B cell (primary cell): ENCODE results near the gene NLGN1. TPM values are rescaled to one million over a fixed set of nuclear protein-coding genes. Genes with fewer than 3 reads are reported as not detected.
"Not testable (repeated sequence)": the region's sequence is repeated elsewhere in the genome, so short reads cannot be mapped to it uniquely, and the experiment has no call there.

Experiments used
- ATAC-seq: fragments of 200-7000 bp; cut with Tn5 transposase; one replicate; pipeline ENCODE4 v1.10.0; 2021; ENCODE audit warnings: low read depth, mild to moderate bottlenecking, moderate number of reproducible peaks, moderate library complexity
- CTCF ChIA-PET: fragments of 350-600 bp; sonication (Branson Sonifier 250); formaldehyde crosslinking; loops from one replicate; lab custom pipeline; 2021; ENCODE audit warnings: antibody characterized with exemption, inconsistent platforms; lab: Charles Lee
- POLR2A ChIA-PET: fragments of 350-600 bp; sonication (Branson Sonifier 250); formaldehyde crosslinking; loops from one replicate; lab custom pipeline; 2021; ENCODE audit warnings: antibody characterized with exemption; lab: Charles Lee
- DNase-seq: peaks from one replicate; pipeline ENCODE4 v3.0.0; 2013
- H2AFZ ChIP-seq: 2 replicates; pipeline ENCODE4 v1.6.1; 2012; ENCODE audit warnings: mild to moderate bottlenecking, low read depth, low read length; ENCODE audit not compliant: insufficient read depth, poor library complexity, severe bottlenecking
- H3K27ac ChIP-seq, 2 donors: 1 replicate in 1 of 2; 2 replicates in 1 of 2; pipeline ENCODE4 v1.5.1; 2012 to 2013; ENCODE audit warnings: low read length in 2 of 2, mild to moderate bottlenecking in 2 of 2, moderate library complexity in 1 of 2
- H3K27me3 ChIP-seq, 4 experiments: fragments of 200-600 bp in 1 of 4; sonication (generic) in 1 of 4; replicated peaks in 1 of 4; 1 replicate in 2 of 4; 2 replicates in 2 of 4; pipeline versions ENCODE4 v1.6.1 to v1.7.0; 2013 to 2016; ENCODE audit warnings: low read length in 3 of 4, mild to moderate bottlenecking in 2 of 4, mixed read lengths in 1 of 4, moderate library complexity in 1 of 4; ENCODE audit not compliant: insufficient read depth in 4 of 4, control insufficient read depth in 3 of 4; ENCODE audit errors: control extremely low read depth in 1 of 4
- H3K36me3 ChIP-seq, 2 experiments: replicated peaks in 1 of 2; 1 replicate in 1 of 2; 2 replicates in 1 of 2; pipeline versions ENCODE4 v1.6.1 to v1.7.1; 2013; ENCODE audit warnings: low read length in 1 of 2; ENCODE audit not compliant: insufficient read depth in 2 of 2, control insufficient read depth in 1 of 2; ENCODE audit errors: control extremely low read depth in 1 of 2, extremely low read depth in 1 of 2
- H3K4me1 ChIP-seq, 2 donors: fragments of 200-600 bp in 1 of 2; sonication (generic) in 1 of 2; 1 replicate in 1 of 2; 2 replicates in 1 of 2; pipeline versions ENCODE4 v1.5.1 to v1.6.1; 2013 to 2017; ENCODE audit warnings: low read length in 2 of 2; ENCODE audit not compliant: control insufficient read depth in 2 of 2, insufficient read depth in 2 of 2
- H3K4me2 ChIP-seq: replicated peaks from 2 replicates; pipeline ENCODE3; 2012; ENCODE audit warnings: mild to moderate bottlenecking, low read depth, low read length; ENCODE audit not compliant: poor library complexity, severe bottlenecking
- H3K4me3 ChIP-seq, 5 experiments: fragments of 200-600 bp in 1 of 5; sonication (generic) in 1 of 5; 1 replicate in 3 of 5; 2 replicates in 2 of 5; pipeline versions ENCODE4 v1.5.1 to v1.7.0; 2011 to 2016; ENCODE audit warnings: low read length in 4 of 5, mild to moderate bottlenecking in 4 of 5, low read depth in 2 of 5, control low read depth in 1 of 5, moderate library complexity in 1 of 5; ENCODE audit not compliant: insufficient read depth in 1 of 5; ENCODE audit errors: control extremely low read depth in 1 of 5, extremely low read depth in 1 of 5
- H3K79me2 ChIP-seq: fragments of 200-600 bp; sonication (generic); one replicate; pipeline ENCODE4 v1.6.0; 2016; ENCODE audit warnings: low read length; ENCODE audit not compliant: control insufficient read depth, insufficient read depth
- H3K9ac ChIP-seq: fragments of 200-600 bp; sonication (generic); 2 replicates; pipeline ENCODE4 v1.6.1; 2017; ENCODE audit warnings: mild to moderate bottlenecking, low read length, moderate library complexity
- H3K9me3 ChIP-seq, 3 donors: one replicate each; pipeline versions ENCODE4 v1.6.1 to v1.7.1; 2013; ENCODE audit warnings: low read length in 2 of 3; ENCODE audit not compliant: control insufficient read depth in 2 of 3, insufficient read depth in 1 of 3; ENCODE audit errors: control extremely low read depth in 1 of 3
- H4K20me1 ChIP-seq: 2 replicates; pipeline ENCODE4 v1.6.0; 2012; ENCODE audit warnings: mild to moderate bottlenecking, low read length; ENCODE audit not compliant: insufficient read depth, control insufficient read depth, poor library complexity, severe bottlenecking
- H3K27ac Mint-ChIP-seq: one replicate; pipeline ENCODE4 v1.8.0; 2021; ENCODE audit warnings: mixed read lengths
- H3K27me3 Mint-ChIP-seq: one replicate; pipeline ENCODE4 v1.8.0; 2021; ENCODE audit warnings: mixed read lengths
- H3K4me1 Mint-ChIP-seq: one replicate; pipeline ENCODE4 v1.8.0; 2021; ENCODE audit warnings: mixed read lengths
- H3K4me3 Mint-ChIP-seq: one replicate; pipeline ENCODE4 v1.8.0; 2021; ENCODE audit warnings: mixed read lengths
- H3K9me3 Mint-ChIP-seq: one replicate; pipeline ENCODE4 v1.8.0; 2022; ENCODE audit warnings: mixed read lengths; ENCODE audit not compliant: insufficient read depth
- EZH2 ChIP-seq: IDR thresholded peaks from 2 replicates; pipeline ENCODE4 v1.6.1; 2012; ENCODE audit warnings: borderline replicate concordance, low read depth, mild to moderate bottlenecking, moderate library complexity, low read length; ENCODE audit not compliant: insufficient read depth, poor library complexity, severe bottlenecking
- WGBS: methylation state at CpG from one replicate; pipeline ENCODE4 v1.1.5; 2013; ENCODE audit warnings: missing lambda C conversion rate; ENCODE audit not compliant: insufficient coverage; 5-methylcytosine and 5-hydroxymethylcytosine counted together
- intact Hi-C: fragments of 100-400 bp; cut with micrococcal nuclease; formaldehyde crosslinking; loops from one replicate; pipeline ENCODE4 v1.10.0; 2022
- polyA plus RNA-seq: library from polyadenylated mRNA; depleted of rRNA; stranded (reverse); fragments of >200 nt; gene quantifications from 2 replicates; pipeline ENCODE4 v1.2.3, GENCODE V29; 2012
- total RNA-seq, 2 donors: library from RNA; stranded (reverse); fragments of 120-200 nt in 1 of 2; gene quantifications; 1 replicate in 1 of 2; 2 replicates in 1 of 2; pipeline versions ENCODE4 v1.2.3 to v1.2.4, GENCODE V29; 2013 to 2022
- TF ChIP-seq, protein P1 (sequence below): fragments of 200-600 bp; IDR thresholded peaks from one replicate; pipeline ENCODE4 v1.8.0; 2022; ENCODE audit warnings: antibody characterized with exemption, mild to moderate bottlenecking

Gene NLGN1
- total and polyA plus RNA-seq, 2 donors (not counting 1 experiment from before 2014, with no cell fraction given), result not detected

- DNase-seq (no peak), ATAC-seq (no peak)
- H3K4me1 Mint-ChIP-seq, result no peaks in the 10 kb centered on the region
- CTCF ChIA-PET, result no interaction called here
- POLR2A ChIA-PET, result no interaction called here
- peaks cover 0 to 3% (median 0%) of the 10 kb centered on the region in 3 donors for H3K9me3 ChIP-seq
- H4K20me1 ChIP-seq, result no peaks in the 10 kb centered on the region
- H3K4me3 ChIP-seq, result no peak overlapping the region
- H3K27me3 Mint-ChIP-seq, result no peaks in the 10 kb centered on the region
- H3K27me3 ChIP-seq, result no peaks in the 10 kb centered on the region
- no peaks in the 10 kb centered on the region for H3K4me1 ChIP-seq
- H3K4me2 ChIP-seq, result no peak overlapping the region
- H3K27ac ChIP-seq, result no peak overlapping the region
- no peak overlapping the region for H3K9ac ChIP-seq
- H3K4me3 Mint-ChIP-seq, result no peak overlapping the region
- H3K27ac Mint-ChIP-seq, result no peak overlapping the region
- no peaks in the 10 kb centered on the region for H3K79me2 ChIP-seq
- intact Hi-C loops, result no loop called here
- WGBS, result no CpG with 5 or more reads among the region's 5 CpGs
- TF ChIP-seq, protein P1, sequence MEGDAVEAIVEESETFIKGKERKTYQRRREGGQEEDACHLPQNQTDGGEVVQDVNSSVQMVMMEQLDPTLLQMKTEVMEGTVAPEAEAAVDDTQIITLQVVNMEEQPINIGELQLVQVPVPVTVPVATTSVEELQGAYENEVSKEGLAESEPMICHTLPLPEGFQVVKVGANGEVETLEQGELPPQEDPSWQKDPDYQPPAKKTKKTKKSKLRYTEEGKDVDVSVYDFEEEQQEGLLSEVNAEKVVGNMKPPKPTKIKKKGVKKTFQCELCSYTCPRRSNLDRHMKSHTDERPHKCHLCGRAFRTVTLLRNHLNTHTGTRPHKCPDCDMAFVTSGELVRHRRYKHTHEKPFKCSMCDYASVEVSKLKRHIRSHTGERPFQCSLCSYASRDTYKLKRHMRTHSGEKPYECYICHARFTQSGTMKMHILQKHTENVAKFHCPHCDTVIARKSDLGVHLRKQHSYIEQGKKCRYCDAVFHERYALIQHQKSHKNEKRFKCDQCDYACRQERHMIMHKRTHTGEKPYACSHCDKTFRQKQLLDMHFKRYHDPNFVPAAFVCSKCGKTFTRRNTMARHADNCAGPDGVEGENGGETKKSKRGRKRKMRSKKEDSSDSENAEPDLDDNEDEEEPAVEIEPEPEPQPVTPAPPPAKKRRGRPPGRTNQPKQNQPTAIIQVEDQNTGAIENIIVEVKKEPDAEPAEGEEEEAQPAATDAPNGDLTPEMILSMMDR, result no peak
- no peak for TF ChIP-seq EZH2
- H3K9me3 Mint-ChIP-seq, result no peaks in the 10 kb centered on the region
- no peak overlapping the region for H2AFZ ChIP-seq
- no peaks in the 10 kb centered on the region for H3K36me3 ChIP-seq
Observed at GRCh38 chr3:173538410-173538809, 140.9 kb downstream of the NLGN1 start.

- H3K36me3 ChIP-seq, CTCF ChIA-PET, H3K27ac Mint-ChIP-seq, H2AFZ ChIP-seq, ATAC-seq, H4K20me1 ChIP-seq, H3K4me3 Mint-ChIP-seq, H3K4me3 ChIP-seq, H3K79me2 ChIP-seq, H3K27me3 ChIP-seq, H3K27ac ChIP-seq, H3K27me3 Mint-ChIP-seq, H3K9ac ChIP-seq, intact Hi-C loops, DNase-seq, H3K9me3 ChIP-seq, H3K4me1 ChIP-seq, H3K9me3 Mint-ChIP-seq, H3K4me2 ChIP-seq, H3K4me1 Mint-ChIP-seq, POLR2A ChIA-PET: not testable (repeated sequence)
- no CpG with 5 or more reads among the region's 2 CpGs for WGBS
Observed at GRCh38 chr3:173545590-173545989, 148.0 kb downstream of the NLGN1 start.
